ENCODE results near the gene WDR77.

WDR77 gene

GRCh38 chr1:111420377-111420776 is 28.7 kb downstream of the WDR77 start:
- DNase-seq (ENCODE audit: low read depth, low spot score) = no peak
- ChIA-PET CTCF (interaction anchor here (1.6 kb wide), 1 partner anchor 20 kb away, joined by 8 read pairs; no protein-coding TSS in a partner anchor), POLR2A (no interaction called here)
- TF ChIP-seq CTCF (IDR thresholded peaks at IDR 0.05; ENCODE audit: insufficient read depth, low read length, missing control alignments) = no peak
- H3K4me3 ChIP-seq (ENCODE audit: low read depth, low read length) = no peak overlapping the region

- CTCF ChIA-PET = no interaction called here
- TF ChIP-seq CTCF (IDR thresholded peaks at IDR 0.05; ENCODE audit: insufficient read depth, low read length, missing control alignments) = no peak
- DNase-seq (ENCODE audit: low read depth, low spot score) = no peak
- POLR2A ChIA-PET = no interaction called here
- no peak overlapping the region for H3K4me3 ChIP-seq (ENCODE audit: low read depth, low read length)
Observed at GRCh38 chr1:111419037-111419436, 30.0 kb downstream of the WDR77 start.

GRCh38 chr1:111417755-111418154 is 31.3 kb downstream of the WDR77 start:
- TF ChIP-seq CTCF (IDR thresholded peaks at IDR 0.05; ENCODE audit: insufficient read depth, low read length, missing control alignments) = no peak
- CTCF ChIA-PET = interaction anchor here (1.2 to 3.9 kb wide), 2 partner anchors 17 to 350 kb away, joined by 3 to 18 read pairs; no protein-coding TSS in a partner anchor
- DNase-seq (ENCODE audit: low read depth, low spot score) = no peak
- POLR2A ChIA-PET = no interaction called here
- no peak overlapping the region for H3K4me3 ChIP-seq (ENCODE audit: low read depth, low read length)

DNA sequence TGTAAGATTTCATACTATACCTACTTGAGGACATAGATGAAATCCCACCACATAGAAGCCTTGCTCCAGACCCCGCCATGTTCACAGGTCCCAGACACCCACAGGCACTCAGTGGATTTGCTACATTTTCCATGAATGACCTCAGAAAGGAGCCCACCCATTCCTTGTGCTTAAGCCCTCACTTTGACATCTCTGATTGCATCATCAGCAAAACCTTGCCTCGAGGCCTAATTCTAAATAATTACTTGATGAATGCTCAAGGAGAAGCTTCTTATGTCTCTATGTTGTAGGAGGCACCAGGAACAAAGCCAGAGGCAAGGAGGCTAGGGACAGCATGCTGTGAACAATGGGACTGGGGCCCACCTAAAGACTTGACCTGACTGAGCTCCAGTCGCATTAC is 33.6 kb downstream of the WDR77 start:
- no peak overlapping the region for H3K4me3 ChIP-seq (ENCODE audit: low read depth, low read length)
- no peak for TF ChIP-seq CTCF (IDR thresholded peaks at IDR 0.05; ENCODE audit: insufficient read depth, low read length, missing control alignments)
- DNase-seq (ENCODE audit: low read depth, low spot score) = no peak
- CTCF ChIA-PET = interaction anchor here (3.9 kb wide), 1 partner anchor 15 kb away, joined by 18 read pairs; no protein-coding TSS in a partner anchor
- POLR2A ChIA-PET = no interaction called here

GRCh38 chr1:111414756-111415155 is 34.3 kb downstream of the WDR77 start:
- DNase-seq (ENCODE audit: low read depth, low spot score) = no peak
- ChIA-PET POLR2A (no interaction called here), CTCF (interaction anchor here (3.9 kb wide), 1 partner anchor 14 kb away, joined by 18 read pairs; no protein-coding TSS in a partner anchor)
- H3K4me3 ChIP-seq (ENCODE audit: low read depth, low read length) = no peak overlapping the region
- no peak for TF ChIP-seq CTCF (IDR thresholded peaks at IDR 0.05; ENCODE audit: insufficient read depth, low read length, missing control alignments)

GRCh38 chr1:111412839-111413238 is 36.2 kb downstream of the WDR77 start:
- no peak for TF ChIP-seq CTCF (IDR thresholded peaks at IDR 0.05; ENCODE audit: insufficient read depth, low read length, missing control alignments)
- POLR2A ChIA-PET = no interaction called here
- CTCF ChIA-PET = interaction anchor here (0.6 to 4.5 kb wide), 3 partner anchors 9 to 14 kb away, joined by 3 to 20 read pairs (median 5); no protein-coding TSS in a partner anchor
- DNase-seq (ENCODE audit: low read depth, low spot score) = no peak
- H3K4me3 ChIP-seq (ENCODE audit: low read depth, low read length) = no peak overlapping the region
